ENCODE results near the gene ABL1. TPM values are rescaled to one million over a fixed set of nuclear protein-coding genes. Genes with fewer than 3 reads are reported as not detected.

Gene ABL1
- total and polyA plus RNA-seq, 2 of the 13 experiments (the other 11 are each of a cell fraction or from before 2014, with no cell fraction given) = 10.8 to 20.4 TPM

DNA sequence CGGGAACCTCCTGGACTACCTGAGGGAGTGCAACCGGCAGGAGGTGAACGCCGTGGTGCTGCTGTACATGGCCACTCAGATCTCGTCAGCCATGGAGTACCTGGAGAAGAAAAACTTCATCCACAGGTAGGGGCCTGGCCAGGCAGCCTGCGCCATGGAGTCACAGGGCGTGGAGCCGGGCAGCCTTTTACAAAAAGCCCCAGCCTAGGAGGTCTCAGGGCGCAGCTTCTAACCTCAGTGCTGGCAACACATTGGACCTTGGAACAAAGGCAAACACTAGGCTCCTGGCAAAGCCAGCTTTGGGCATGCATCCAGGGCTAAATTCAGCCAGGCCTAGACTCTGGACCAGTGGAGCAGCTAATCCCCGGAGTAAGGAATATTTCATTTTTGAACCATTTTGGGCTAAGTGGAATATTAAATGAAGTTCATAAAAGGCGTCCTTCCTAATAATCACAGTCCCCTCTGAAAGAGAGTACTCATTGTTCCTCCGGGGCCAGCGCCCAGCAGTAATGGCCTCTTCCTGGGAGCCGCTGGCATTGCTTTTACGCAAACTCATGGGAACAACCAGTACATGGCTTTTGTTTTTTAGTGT is 38.0 kb downstream of the ABL1 start (continued):
- TF ChIP-seq, protein P1, sequence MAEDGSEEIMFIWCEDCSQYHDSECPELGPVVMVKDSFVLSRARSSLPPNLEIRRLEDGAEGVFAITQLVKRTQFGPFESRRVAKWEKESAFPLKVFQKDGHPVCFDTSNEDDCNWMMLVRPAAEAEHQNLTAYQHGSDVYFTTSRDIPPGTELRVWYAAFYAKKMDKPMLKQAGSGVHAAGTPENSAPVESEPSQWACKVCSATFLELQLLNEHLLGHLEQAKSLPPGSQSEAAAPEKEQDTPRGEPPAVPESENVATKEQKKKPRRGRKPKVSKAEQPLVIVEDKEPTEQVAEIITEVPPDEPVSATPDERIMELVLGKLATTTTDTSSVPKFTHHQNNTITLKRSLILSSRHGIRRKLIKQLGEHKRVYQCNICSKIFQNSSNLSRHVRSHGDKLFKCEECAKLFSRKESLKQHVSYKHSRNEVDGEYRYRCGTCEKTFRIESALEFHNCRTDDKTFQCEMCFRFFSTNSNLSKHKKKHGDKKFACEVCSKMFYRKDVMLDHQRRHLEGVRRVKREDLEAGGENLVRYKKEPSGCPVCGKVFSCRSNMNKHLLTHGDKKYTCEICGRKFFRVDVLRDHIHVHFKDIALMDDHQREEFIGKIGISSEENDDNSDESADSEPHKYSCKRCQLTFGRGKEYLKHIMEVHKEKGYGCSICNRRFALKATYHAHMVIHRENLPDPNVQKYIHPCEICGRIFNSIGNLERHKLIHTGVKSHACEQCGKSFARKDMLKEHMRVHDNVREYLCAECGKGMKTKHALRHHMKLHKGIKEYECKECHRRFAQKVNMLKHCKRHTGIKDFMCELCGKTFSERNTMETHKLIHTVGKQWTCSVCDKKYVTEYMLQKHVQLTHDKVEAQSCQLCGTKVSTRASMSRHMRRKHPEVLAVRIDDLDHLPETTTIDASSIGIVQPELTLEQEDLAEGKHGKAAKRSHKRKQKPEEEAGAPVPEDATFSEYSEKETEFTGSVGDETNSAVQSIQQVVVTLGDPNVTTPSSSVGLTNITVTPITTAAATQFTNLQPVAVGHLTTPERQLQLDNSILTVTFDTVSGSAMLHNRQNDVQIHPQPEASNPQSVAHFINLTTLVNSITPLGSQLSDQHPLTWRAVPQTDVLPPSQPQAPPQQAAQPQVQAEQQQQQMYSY (CRISPR knock-in tag; IDR thresholded peaks at IDR 0.05) = peak; percentile 61; the same call in 1 of the 2 replicates
- no peak for TF ChIP-seq CHCHD3 (CRISPR knock-in tag; IDR thresholded peaks at IDR 0.05)
- TF ChIP-seq U2AF1 (optimal IDR thresholded peaks at IDR 0.05; ENCODE audit: low read depth, low read length) = peak; percentile 46
- TF ChIP-seq ZNF660 (CRISPR knock-in tag; IDR thresholded peaks at IDR 0.05; ENCODE audit: borderline replicate concordance, low read depth) = no peak
- peak; percentile 66 for TF ChIP-seq GATAD2A (CRISPR knock-in tag; IDR thresholded peaks at IDR 0.05)
- TF ChIP-seq, protein P2, sequence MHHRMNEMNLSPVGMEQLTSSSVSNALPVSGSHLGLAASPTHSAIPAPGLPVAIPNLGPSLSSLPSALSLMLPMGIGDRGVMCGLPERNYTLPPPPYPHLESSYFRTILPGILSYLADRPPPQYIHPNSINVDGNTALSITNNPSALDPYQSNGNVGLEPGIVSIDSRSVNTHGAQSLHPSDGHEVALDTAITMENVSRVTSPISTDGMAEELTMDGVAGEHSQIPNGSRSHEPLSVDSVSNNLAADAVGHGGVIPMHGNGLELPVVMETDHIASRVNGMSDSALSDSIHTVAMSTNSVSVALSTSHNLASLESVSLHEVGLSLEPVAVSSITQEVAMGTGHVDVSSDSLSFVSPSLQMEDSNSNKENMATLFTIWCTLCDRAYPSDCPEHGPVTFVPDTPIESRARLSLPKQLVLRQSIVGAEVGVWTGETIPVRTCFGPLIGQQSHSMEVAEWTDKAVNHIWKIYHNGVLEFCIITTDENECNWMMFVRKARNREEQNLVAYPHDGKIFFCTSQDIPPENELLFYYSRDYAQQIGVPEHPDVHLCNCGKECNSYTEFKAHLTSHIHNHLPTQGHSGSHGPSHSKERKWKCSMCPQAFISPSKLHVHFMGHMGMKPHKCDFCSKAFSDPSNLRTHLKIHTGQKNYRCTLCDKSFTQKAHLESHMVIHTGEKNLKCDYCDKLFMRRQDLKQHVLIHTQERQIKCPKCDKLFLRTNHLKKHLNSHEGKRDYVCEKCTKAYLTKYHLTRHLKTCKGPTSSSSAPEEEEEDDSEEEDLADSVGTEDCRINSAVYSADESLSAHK (CRISPR knock-in tag; IDR thresholded peaks at IDR 0.05; ENCODE audit: borderline replicate concordance) = no peak
- TF ChIP-seq, protein P3, sequence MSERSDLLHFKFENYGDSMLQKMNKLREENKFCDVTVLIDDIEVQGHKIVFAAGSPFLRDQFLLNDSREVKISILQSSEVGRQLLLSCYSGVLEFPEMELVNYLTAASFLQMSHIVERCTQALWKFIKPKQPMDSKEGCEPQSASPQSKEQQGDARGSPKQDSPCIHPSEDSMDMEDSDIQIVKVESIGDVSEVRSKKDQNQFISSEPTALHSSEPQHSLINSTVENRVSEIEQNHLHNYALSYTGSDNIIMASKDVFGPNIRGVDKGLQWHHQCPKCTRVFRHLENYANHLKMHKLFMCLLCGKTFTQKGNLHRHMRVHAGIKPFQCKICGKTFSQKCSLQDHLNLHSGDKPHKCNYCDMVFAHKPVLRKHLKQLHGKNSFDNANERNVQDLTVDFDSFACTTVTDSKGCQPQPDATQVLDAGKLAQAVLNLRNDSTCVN (CRISPR knock-in tag; IDR thresholded peaks at IDR 0.05; ENCODE audit: borderline replicate concordance) = 0 out of 2 replicates have a peak, but pooled peaks have one; percentile 15
- TF ChIP-seq HDAC2 (CRISPR knock-in tag; IDR thresholded peaks at IDR 0.05) = peak; percentile 35; the same call in 1 of the 2 replicates
- no peak for TF ChIP-seq SMAD1 (CRISPR knock-in tag; IDR thresholded peaks at IDR 0.05; ENCODE audit: borderline replicate concordance, low read depth)
- TF ChIP-seq CBFB (CRISPR knock-in tag; IDR thresholded peaks at IDR 0.05) = no peak

All from HepG2 (cell line).